ENCODE measurements around the gene HAL.

Gene HAL

GRCh38 chr12:95996034-95996658 is at the start of gene HAL:
Gene HAL, minus strand, starts transcription at chr12:95996344. Its CDS starts 434 bp downstream, at chr12:95995910.
- in situ Hi-C loops (cut with MboI; ENCODE audit: low sequenced_read_pairs) = no loop called here
- Histone ChIP-seq H3K4me1 (no peaks in the 10 kb centered on the region), H3K27me3 (ENCODE audit: low read depth) (no peaks in the 10 kb centered on the region), H3K36me3 (replicated peaks) (no peaks in the 10 kb centered on the region; the same call in 1 of the 2 replicates), H3K9me3 (no peaks in the 10 kb centered on the region), H3K4me3 (no peak within 1 kb of the TSS)
- no peak for DNase-seq (ENCODE audit: low spot score in 2 of 2)

GRCh38 chr12:96045566-96045965 is 49.4 kb upstream of the HAL start:
- Histone ChIP-seq H3K4me1 (no peaks in the 10 kb centered on the region), H3K36me3 (replicated peaks) (no peaks in the 10 kb centered on the region), H3K4me3 (no peak overlapping the region), H3K9me3 (no peaks in the 10 kb centered on the region), H3K27me3 (ENCODE audit: low read depth) (no peaks in the 10 kb centered on the region)
- in situ Hi-C loops (cut with MboI; ENCODE audit: low sequenced_read_pairs) = no loop called here
- no peak for DNase-seq (ENCODE audit: low spot score in 2 of 2)

GRCh38 chr12:96044943-96045290 is 48.8 kb upstream of the HAL start:
- Histone ChIP-seq H3K36me3 (replicated peaks) (no peaks in the 10 kb centered on the region), H3K27me3 (ENCODE audit: low read depth) (no peaks in the 10 kb centered on the region), H3K4me3 (no peak overlapping the region), H3K4me1 (no peaks in the 10 kb centered on the region), H3K9me3 (no peaks in the 10 kb centered on the region)
- no peak for DNase-seq (ENCODE audit: low spot score in 2 of 2)
- in situ Hi-C loops (cut with MboI; ENCODE audit: low sequenced_read_pairs) = no loop called here

- no peaks in the 10 kb centered on the region for H3K4me1 ChIP-seq
- H3K9me3 ChIP-seq = no peaks in the 10 kb centered on the region
- H3K27me3 ChIP-seq (ENCODE audit: low read depth) = peaks cover 3% of the 10 kb centered on the region; the same call in 1 of the 2 replicates
- no peaks in the 10 kb centered on the region for H3K36me3 ChIP-seq (replicated peaks)
- no peak overlapping the region for H3K4me3 ChIP-seq
- in situ Hi-C loops (cut with MboI; ENCODE audit: low sequenced_read_pairs) = no loop called here
- DNase-seq (ENCODE audit: low spot score in 2 of 2) = no peak
These were observed 48.1 kb upstream of the HAL start for GRCh38 chr12:96044017-96044942.

- H3K27me3 ChIP-seq (ENCODE audit: low read depth) = peaks cover 3% of the 10 kb centered on the region; the same call in 1 of the 2 replicates
- H3K36me3 ChIP-seq (replicated peaks) = no peaks in the 10 kb centered on the region
- no peak for DNase-seq (ENCODE audit: low spot score in 2 of 2)
- H3K4me1 ChIP-seq = no peaks in the 10 kb centered on the region
- in situ Hi-C loops (cut with MboI; ENCODE audit: low sequenced_read_pairs) = no loop called here
- no peak overlapping the region for H3K4me3 ChIP-seq
- no peaks in the 10 kb centered on the region for H3K9me3 ChIP-seq
These were observed 45.0 kb upstream of the HAL start for GRCh38 chr12:96041181-96041580.

GRCh38 chr12:96040305-96041133 is 44.4 kb upstream of the HAL start:
- in situ Hi-C loops (cut with MboI; ENCODE audit: low sequenced_read_pairs) = no loop called here
- DNase-seq (ENCODE audit: low spot score in 2 of 2) = no peak
- Histone ChIP-seq H3K4me1 (no peaks in the 10 kb centered on the region), H3K36me3 (replicated peaks) (no peaks in the 10 kb centered on the region), H3K4me3 (no peak overlapping the region), H3K27me3 (ENCODE audit: low read depth) (peaks cover 3% of the 10 kb centered on the region; the same call in 1 of the 2 replicates), H3K9me3 (no peaks in the 10 kb centered on the region)

- Histone ChIP-seq H3K9me3 (no peaks in the 10 kb centered on the region), H3K4me1 (no peaks in the 10 kb centered on the region), H3K4me3 (no peak overlapping the region), H3K27me3 (ENCODE audit: low read depth) (peaks cover 3% of the 10 kb centered on the region; the same call in 1 of the 2 replicates), H3K36me3 (replicated peaks) (no peaks in the 10 kb centered on the region)
- in situ Hi-C loops (cut with MboI; ENCODE audit: low sequenced_read_pairs) = no loop called here
- no peak for DNase-seq (ENCODE audit: low spot score in 2 of 2)
These were observed 43.4 kb upstream of the HAL start for GRCh38 chr12:96039516-96039915.

GRCh38 chr12:96036765-96037455 is 40.8 kb upstream of the HAL start:
- H3K27me3 ChIP-seq (ENCODE audit: low read depth) = peaks cover 3% of the 10 kb centered on the region; the same call in 1 of the 2 replicates
- in situ Hi-C loops (cut with MboI; ENCODE audit: low sequenced_read_pairs) = no loop called here
- no peaks in the 10 kb centered on the region for H3K36me3 ChIP-seq (replicated peaks)
- peaks cover 8% of the 10 kb centered on the region for H3K4me1 ChIP-seq
- H3K4me3 ChIP-seq = no peak overlapping the region
- no peak for DNase-seq (ENCODE audit: low spot score in 2 of 2)
- H3K9me3 ChIP-seq = no peaks in the 10 kb centered on the region

GRCh38 chr12:96035283-96036236 is 39.4 kb upstream of the HAL start, which contains the start of gene LTA4H:
Gene LTA4H, minus strand, starts transcription at chr12:96035587. Its CDS starts 68 bp downstream, at chr12:96035519.
- peak; percentile 98 to 99 for DNase-seq (ENCODE audit: low spot score in 2 of 2)
- H3K27me3 ChIP-seq (ENCODE audit: low read depth) = peaks cover 3% of the 10 kb centered on the region; the same call in 1 of the 2 replicates
- in situ Hi-C loops (cut with MboI; ENCODE audit: low sequenced_read_pairs) = no loop called here
- H3K4me3 ChIP-seq = peak within 1 kb of the TSS; percentile 62
- H3K9me3 ChIP-seq = no peaks in the 10 kb centered on the region
- H3K4me1 ChIP-seq = peaks cover 8% of the 10 kb centered on the region
- no peaks in the 10 kb centered on the region for H3K36me3 ChIP-seq (replicated peaks)

GRCh38 chr12:96034621-96035282 is 38.6 kb upstream of the HAL start:
- H3K9me3 ChIP-seq = no peaks in the 10 kb centered on the region
- peak overlapping the region; percentile 62 for H3K4me3 ChIP-seq
- H3K27me3 ChIP-seq (ENCODE audit: low read depth) = peaks cover 3% of the 10 kb centered on the region; the same call in 1 of the 2 replicates
- H3K36me3 ChIP-seq (replicated peaks) = no peaks in the 10 kb centered on the region
- peaks cover 8% of the 10 kb centered on the region for H3K4me1 ChIP-seq
- in situ Hi-C loops (cut with MboI; ENCODE audit: low sequenced_read_pairs) = no loop called here
- peak; percentile 55 to 66 for DNase-seq (ENCODE audit: low spot score in 2 of 2)

GRCh38 chr12:96033549-96034389 is 37.6 kb upstream of the HAL start:
- Histone ChIP-seq H3K4me3 (peak overlapping the region; percentile 62), H3K9me3 (no peaks in the 10 kb centered on the region), H3K4me1 (peaks cover 8% of the 10 kb centered on the region), H3K36me3 (replicated peaks) (no peaks in the 10 kb centered on the region), H3K27me3 (ENCODE audit: low read depth) (no peaks in the 10 kb centered on the region)
- DNase-seq (ENCODE audit: low spot score in 2 of 2) = peak in 1 of 2 experiments; percentile 15
- in situ Hi-C loops (cut with MboI; ENCODE audit: low sequenced_read_pairs) = no loop called here
